ENCODE data around the gene OPCML.

The OPCML gene

DNA sequence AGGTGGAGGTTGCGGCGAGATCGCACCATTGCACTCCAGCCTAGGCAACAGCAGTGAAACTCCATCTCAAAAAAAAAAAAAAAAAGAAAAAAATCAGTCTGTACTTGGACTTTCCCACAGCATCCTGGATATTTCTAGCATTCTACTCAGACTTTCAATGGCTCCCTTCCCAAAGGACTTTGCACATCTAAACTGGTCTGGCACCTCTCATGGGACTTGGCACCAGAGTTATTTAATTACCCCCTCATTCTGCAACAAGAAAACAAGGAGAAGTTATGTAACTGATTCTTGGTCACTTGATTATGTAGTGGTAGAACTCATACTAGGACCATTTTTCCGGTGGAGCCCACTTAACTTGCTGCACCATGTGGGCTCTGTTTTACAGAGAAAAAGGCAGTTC, 519.5 kb downstream of the OPCML start:
- no peak for FAIRE-seq

GRCh38 chr11:133011604-133012003, 520.7 kb downstream of the OPCML start:
- FAIRE-seq: no peak

DNA sequence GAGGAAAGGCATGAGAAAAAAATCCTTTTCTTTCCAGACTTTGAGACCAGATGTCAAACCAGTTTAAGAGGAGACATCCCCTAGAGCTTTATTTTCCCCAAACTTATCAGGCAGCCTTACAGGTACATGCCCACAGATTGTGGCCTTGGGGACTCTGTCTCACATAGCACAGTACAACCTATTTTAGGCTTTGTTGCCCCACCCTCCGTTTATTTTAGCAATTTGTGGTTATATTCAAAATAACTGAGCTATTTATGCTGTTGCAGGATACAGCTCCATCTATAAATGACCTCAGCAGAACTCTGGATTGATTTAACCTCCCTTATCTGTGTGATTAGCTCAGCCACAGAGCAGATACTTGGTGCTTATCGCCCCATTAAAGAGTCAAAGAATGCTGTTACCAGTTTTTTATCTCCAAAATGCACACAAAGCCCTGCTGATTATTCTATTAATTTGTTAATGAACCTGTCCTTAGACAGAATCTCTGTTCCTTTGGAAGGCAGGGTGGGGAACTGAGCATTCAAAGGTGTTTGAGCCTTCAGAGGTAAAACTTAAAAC, 525.2 kb downstream of the OPCML start:
- FAIRE-seq: no peak

- FAIRE-seq: no peak
Measured at GRCh38 chr11:133004369-133004768, 527.9 kb downstream of the OPCML start.

- no peak for FAIRE-seq
Measured at GRCh38 chr11:132999516-132999915, 532.8 kb downstream of the OPCML start.

GRCh38 chr11:132999031-132999430, 533.3 kb downstream of the OPCML start:
- FAIRE-seq: no peak

DNA sequence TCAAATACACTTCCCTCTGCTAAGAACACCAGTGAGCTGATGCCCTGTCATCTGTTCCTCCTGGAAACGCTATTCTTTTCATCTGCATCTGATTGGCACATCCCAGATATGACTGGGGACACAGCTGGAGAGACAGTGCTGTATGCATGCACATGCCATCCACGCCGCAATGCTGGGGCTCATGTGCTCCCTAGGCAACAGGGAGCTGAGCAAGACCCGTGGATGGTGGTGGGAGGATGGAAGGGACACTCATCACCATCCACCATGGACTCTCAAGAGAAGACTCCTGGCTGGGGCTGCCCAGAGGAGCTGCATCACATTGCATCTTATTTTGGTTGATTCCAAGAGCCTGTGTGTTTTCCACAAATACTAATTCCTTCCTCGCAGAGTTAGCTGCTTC, 534.9 kb downstream of the OPCML start:
- FAIRE-seq: no peak

DNA sequence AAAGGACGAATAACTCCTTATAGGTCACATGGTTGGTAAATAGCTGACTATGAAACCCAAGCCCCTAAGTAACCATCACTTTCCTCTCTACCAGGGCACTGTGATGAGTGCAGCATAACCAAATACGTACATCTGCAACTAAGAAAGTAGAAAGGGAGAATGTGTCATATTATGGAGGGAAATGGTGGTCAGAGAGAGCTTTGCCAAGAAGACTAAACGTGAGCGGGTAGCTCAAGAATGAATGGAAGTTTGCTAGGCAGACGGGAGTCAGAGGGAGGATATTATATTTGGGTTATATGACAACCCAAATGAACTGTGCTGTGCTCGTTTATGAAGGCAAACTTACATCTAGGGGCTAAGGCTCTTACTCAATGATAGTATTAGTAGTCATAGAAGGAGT, 537.3 kb downstream of the OPCML start:
- FAIRE-seq: no peak

DNA sequence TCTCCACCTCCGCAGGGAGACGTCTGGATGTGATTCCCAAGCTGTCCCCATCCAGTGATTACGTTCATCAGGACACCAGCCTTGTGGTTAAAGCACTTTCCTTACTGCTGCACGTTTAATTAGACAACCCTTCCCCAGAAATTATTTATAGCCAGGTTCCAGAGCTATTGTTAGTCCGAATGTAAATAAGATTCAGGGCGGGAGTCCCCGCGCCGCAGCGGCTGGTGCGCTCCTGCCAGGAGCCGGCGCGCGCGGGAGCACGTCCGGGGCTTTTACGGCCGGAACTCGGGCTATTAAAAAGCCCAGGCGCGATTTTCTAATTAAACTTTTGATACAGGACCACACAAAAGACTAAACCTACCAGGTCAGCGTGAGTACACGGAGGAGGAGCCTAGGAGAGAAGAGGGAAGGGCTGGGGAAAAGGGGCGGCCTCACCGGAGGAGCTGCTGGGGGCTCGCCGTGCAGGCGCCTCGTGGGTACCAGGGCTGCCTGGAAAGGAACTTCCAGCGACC, 538.3 kb downstream of the OPCML start:
- FAIRE-seq: no peak

DNA sequence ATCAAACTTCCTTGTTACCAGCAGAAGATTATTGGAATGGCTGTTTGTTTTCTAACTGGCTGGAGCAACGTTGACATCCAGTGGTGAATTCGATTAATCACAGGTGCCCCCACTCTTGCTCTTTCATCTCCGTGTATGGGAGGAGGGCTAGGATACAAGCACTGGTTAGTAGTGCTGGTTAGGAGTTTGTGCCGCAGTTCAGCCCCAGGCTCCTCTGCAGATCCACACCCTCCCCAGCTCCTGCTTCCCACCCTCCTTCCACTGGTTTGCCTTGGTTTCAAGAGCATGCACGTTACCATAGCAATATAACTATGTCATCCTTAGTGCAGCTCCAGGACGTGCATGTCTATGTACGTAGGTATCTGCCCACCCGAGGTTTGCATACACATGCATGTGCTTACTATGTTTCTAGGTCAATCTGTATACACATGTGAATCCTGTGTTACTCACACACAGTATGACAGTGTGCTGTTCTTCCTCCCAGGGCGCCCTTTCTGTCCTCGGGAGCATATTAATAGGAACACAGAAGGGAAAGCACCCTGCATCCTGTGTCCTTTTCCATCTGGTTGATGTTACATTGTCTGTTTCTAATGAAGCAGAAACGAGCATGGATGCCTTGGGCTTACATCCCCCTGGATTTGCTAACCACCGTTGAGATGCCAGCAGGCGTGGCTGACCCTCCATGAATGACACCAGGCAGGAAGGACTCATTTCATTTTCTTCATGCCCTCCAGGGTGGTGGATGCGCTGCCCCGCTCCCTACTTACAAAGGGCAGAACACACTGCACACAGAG, 539.3 kb downstream of the OPCML start:
- no peak for FAIRE-seq

GRCh38 chr11:132988411-132988810, 543.9 kb downstream of the OPCML start:
- FAIRE-seq: no peak

DNA sequence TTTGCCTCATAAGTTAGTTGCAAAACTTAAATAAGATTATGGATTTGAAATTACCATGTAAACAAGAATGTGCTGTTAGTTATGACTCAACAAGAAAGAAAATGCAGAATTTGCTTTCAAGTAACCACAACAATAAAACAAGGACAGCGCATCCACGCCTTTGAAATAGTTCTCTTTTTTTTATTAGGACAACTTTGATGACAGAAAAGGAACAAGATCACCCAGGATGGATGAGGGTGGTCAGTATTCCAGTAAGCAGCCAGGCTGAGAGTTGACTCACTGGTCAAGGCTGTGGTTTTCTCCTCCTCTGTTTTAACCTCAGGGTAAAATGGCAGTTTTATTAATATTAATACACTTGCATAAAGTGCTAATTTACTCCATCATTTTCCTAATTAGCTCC, 544.4 kb downstream of the OPCML start:
- FAIRE-seq: no peak

GRCh38 chr11:132983641-132983978, 548.7 kb downstream of the OPCML start:
- no peak for FAIRE-seq

DNA sequence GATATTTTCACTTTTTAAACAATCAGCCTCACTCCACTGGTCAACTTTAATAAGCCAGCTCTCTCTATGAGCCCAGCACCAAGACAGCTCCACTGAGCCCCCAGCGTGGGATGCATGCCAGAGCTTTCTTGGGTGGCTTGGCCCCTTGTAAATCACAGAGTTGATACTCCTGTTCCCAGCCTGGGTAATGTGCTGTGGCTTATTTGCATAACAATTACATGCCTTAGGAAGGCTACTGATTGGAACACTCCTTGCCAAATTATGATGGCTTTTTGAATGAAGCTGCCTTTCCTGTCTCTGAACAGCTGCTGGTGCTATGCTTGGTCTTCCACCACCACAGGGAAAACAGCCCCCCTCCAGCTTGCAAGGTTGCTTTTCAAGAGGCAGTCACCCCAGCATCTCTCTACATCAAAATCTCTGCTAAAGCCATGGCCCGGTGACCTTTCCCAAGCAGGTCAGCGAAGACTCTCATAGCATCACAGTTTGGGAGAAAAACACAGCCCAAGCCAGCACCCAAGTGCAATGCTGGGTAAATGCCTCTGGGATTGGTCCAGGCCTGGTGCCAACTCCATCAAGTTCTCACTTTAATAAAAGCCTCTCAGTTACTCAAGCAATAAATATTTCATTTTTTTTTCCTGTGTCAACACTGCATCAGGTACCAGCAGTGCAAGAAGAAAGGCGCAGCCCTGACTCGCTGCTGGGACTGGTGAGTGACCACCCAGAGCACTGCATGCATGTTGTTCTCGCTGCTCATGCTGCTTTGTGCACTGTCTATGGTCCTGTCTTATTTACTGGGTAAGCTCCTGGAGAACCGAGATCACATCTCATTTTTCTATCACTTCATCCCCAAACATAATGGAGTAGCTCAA, 549.3 kb downstream of the OPCML start:
- no peak for FAIRE-seq

DNA sequence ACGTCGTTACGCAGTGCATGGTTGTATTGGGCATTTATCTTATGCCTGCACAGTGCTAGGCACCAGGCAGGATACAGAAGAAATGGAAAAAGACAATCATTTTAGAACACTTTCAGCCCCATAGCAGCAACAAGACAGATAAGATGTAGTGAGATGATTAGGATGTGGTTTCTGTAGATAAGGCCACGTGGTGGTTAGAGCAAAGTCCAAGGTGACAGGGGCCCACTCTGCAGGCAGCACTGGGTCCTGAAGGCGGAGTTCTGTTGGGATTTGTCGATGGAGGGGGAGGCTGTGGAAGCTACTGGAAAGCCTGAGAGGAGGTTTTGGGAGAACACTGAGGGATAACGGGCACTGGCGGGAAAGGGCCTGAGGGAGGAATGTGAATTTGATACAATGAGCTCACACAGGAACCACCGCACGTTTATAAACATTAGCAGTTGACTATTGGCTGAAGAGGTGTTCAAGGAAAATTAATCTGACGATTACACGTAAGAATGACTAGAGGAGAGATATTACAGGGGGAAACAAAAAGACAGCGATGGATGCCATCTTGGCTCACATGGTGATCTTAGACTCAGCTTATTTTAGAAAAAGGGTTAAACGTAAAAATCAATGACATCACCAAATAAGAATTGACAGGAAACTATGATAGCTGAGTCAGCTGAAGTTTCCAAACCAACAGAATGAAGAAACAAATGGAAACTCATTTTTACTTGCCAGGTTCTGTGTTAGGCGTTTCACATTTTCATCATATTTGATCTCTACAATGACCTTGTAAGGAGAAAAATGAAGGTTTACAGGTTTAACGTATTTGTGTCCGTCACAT, 551.0 kb downstream of the OPCML start:
- no peak for FAIRE-seq

- no peak for FAIRE-seq
Measured at GRCh38 chr11:132980670-132981069, 551.6 kb downstream of the OPCML start.

DNA sequence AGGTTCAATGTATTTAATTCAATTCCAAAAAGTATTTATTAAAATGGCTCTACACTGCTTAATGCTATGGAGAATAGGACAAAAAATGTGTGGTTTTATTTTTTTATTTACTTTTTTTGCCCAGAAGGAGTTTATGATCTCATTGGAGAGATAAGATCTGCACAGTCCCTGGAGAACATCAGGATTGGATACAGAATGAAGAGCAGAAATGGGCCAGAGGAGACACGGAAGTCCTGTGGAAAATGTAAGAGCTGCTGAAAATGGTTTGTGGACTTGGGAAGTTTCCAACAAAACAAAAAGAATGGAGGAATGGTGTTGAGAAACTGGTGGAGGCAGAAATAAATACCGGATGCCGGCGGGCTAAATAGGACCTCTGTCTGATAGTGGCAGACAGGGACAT, 554.6 kb downstream of the OPCML start:
- FAIRE-seq: no peak

GRCh38 chr11:132977241-132977640, 555.1 kb downstream of the OPCML start:
- no peak for FAIRE-seq

DNA sequence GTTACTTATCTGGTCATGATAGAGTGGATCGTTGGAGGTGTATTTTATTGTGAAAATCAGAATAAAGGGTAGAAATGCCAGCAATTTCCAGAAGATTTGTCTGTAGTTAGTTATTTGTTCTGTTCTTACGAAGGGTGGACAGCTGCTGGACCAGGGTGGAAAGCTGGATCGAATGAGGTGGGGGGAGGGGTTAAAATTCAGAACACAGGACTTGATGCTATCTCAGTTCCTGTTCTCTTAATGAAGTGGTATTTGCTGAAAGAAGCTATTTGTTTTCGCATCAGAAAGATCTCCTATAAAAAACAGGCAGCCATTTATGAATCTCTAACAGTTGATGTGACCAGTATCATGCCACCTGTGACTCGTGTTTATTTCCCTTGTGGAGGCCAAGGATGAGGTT, 556.2 kb downstream of the OPCML start:
- FAIRE-seq: no peak

DNA sequence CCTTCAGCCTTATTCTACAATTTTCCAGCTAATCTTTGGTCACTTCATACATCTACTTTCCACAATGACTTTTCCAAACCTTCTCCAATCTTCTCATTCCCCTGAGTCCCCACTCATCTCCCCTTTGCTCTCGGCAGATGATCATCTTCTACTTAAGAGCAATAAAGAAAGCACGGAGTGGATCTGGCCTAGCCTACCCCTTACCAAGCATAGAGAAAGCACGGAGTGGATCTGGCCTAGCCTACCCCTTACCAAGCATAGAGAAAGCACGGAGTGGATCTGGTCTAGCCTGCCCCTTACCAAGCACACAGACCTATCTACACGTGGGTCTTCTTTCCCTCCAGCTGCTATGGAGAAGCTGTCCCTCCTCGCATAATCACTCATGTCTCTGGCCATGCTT, 558.6 kb downstream of the OPCML start:
- FAIRE-seq: no peak

DNA sequence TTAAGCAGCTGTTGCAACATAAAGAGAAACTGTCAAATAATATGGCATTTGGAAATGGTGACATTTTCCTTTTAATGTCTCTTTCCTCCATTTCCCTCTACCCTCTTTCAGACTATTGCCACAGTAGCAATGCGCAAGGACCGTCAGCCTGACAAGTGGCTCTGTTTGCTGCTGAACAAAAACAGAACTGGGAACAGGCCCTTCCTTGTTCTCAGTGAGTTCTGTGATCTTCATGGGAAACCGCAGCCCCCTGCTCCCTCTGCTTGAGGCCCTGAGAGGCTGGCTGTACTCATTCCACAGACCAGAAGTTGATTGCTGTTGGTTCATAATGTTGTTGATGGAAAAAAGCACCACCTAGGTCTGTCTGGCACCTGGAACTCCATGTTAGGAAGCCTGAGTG, 559.7 kb downstream of the OPCML start:
- no peak for FAIRE-seq

DNA sequence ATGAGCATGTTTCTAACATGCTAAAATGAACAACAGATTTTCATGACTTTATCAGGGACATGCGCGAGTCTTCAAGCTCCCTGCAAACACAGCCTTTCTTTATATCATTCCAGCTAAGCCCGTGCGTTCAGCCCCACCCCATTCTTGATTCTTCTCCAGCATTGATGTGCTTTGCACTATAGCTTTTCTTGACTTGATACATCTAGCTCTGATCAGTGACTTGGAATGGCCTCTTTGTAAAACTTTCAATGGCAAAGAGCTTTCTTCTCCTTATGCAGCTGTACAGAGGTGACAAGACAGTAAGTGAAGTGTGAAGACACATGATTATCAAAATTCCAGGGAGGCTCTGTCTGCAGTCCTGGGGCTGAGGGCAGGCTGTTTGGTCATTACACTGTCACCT, 561.0 kb downstream of the OPCML start:
- FAIRE-seq: no peak

DNA sequence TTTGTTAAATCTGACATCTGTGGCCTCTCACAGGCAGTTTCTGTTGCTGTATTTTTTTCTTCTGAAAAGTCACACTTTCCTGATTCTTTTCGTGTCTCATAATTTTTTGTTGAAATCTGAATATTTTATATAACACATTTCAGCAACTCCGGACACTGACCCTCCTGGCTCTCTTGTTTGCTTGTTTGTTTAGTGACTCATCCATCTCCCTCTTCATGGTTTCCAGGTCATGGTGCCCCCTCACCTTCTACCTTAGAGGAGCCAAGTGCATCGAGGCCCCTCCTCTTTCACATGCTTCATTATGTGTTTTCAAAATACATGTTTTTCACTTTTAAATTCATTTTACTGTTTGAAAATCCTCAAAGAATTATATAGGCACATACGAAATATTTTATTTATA, 562.4 kb downstream of the OPCML start:
- FAIRE-seq: no peak

All from endometrium (tissue), 2 donors.